GM18499 (cell line): ENCODE measurements around the gene STX19.
"Not testable (repeated sequence)": the region's sequence is repeated elsewhere in the genome, so short reads cannot be mapped to it uniquely, and the experiment has no call there.

ENCODE experiments used
- ATAC-seq: cut with Tn5 transposase; IDR thresholded peaks from one replicate; pipeline ENCODE4 v1.9.1; 2021; ENCODE audit warnings: moderate number of reproducible peaks; ENCODE audit not compliant: insufficient read depth, unreplicated experiment

STX19 gene

DNA sequence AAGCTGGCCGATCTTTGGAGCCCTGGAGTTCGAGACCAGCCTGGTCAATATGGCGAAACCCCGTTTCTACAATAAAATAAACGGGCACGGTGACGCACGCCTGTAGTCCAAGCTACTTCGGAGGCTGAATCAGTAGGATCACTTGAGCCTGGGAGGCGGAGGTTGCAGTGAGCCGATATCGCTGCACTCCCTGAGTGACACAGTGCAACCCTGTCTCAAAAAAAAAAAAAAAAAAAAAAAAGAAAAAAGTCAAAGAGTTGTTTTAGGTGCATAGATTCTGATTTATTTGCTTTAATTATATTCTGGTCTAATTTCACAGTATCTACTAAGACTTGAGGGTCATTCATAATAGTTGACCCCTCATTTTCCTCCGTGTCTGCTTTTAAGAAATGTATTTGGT lies 46.7 kb downstream of the STX19 start:
- ATAC-seq = no peak

DNA sequence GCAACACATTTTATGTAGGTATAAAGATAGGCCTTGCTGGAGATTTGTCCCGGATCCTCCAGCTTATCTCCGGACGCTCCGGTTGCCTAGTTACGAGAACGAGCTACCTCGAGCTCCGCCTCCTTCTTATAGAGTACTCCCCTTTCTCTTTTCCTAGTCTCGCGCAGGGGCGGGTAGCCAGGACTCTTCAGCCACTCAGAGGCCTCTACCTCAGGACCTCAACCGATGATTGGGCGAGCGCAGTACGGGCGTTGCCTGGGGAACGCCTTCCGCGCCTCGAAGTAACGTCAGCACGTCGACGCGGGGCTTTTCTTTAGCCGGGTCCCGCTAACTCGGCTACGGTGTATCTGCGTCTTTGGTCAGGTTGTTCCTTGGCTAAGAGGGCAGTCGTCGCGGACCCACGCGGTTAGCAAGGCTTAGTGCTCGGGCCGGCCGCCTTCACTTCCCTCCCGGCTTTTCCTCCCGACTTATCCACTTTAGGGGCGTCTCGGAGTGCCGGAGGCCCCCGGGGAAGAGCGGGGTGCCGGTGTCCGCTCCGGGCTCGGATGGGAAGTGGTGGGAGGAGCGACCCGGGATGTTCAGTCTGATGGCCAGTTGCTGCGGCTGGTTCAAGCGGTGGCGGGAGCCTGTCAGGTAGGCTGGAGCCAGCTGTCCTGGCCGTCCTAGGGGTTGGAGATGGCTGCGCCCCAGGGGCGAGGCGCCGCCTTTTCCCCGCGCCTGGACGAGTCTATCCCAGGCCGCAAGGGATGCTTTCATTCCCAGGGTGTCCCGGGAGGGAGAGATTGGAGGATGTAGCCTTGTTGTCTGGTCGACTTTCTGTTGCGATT lies 48.3 kb downstream of the STX19 start, which contains the start of gene ARL13B:
ARL13B (plus strand) TSS at position 306 of the 827 bp plus-strand sequence; CDS start at position 575, 269 bp downstream.
- peak; percentile 100 for ATAC-seq

GRCh38 chr3:93973131-93974126 lies 55.0 kb downstream of the STX19 start, which contains the start of gene PROS1:
TSS of gene PROS1 (minus strand) at chr3:93973896. CDS start at chr3:93973749, 147 bp downstream.
- no peak for ATAC-seq

DNA sequence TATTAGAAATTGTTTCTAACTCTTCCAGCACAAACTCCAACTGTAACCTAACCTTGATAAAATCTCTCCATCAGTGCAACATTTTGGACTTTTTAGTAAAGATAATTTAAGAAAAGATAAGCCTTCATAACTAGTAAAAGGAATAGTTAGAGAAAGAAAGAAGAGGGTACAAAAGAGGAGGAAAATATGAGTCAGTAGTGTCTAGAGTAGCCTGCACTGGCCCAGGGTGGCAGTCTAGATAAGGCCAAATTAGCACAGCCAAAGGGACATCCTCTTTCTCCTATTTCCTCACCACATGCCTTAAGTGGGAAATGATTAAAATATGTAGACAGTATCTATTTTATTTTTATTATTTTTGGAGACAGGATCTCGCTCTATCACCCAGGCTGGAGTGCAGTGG lies 58.4 kb downstream of the STX19 start:
- ATAC-seq = no peak

GRCh38 chr3:93969443-93969842 lies 59.0 kb downstream of the STX19 start:
- ATAC-seq = no peak

- not testable (repeated sequence) for ATAC-seq
Observed at GRCh38 chr3:93965106-93965505, 63.3 kb downstream of the STX19 start.
